Measurements from ENCODE around the gene TSPAN14.

DNA sequence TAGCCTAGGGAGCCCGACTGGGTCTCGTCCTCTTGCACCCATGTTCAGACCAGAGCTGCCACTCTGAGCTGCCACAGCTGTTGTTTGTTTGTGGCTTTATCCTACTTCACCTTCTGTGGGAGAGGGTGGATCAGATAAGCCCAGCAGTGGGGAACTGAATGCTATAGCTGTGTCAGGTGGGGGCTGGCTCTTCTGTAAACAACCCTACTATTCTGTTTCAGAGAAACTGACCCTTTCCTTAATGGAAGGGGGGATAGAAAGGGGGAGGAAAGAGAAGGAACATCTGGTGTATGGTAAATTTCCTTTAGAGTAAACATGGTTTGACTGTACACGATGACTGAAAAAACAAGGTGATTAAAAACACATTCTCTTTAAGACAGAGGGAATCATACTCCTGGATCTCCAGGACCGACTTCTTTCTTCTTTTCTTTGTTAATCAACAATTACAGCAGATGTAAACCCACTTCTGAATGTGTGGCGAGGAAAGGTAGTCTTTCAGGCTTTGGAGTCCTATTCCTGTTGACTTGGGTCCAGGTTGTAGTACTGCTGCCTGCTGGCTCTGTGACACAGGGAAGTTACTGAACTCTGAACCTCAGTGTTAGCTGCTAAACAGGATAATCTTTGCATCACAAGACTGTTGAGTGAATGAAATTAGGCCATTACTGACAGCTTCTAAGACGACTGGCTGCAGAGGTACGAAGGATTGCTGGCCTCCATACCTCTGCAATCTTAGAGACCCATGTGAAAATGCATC lies 39.8 kb upstream of the TSPAN14 start:
- TF ChIP-seq POLR2AphosphoS5 (IDR thresholded peaks at IDR 0.05): no peak
- TF ChIP-seq, protein P1, sequence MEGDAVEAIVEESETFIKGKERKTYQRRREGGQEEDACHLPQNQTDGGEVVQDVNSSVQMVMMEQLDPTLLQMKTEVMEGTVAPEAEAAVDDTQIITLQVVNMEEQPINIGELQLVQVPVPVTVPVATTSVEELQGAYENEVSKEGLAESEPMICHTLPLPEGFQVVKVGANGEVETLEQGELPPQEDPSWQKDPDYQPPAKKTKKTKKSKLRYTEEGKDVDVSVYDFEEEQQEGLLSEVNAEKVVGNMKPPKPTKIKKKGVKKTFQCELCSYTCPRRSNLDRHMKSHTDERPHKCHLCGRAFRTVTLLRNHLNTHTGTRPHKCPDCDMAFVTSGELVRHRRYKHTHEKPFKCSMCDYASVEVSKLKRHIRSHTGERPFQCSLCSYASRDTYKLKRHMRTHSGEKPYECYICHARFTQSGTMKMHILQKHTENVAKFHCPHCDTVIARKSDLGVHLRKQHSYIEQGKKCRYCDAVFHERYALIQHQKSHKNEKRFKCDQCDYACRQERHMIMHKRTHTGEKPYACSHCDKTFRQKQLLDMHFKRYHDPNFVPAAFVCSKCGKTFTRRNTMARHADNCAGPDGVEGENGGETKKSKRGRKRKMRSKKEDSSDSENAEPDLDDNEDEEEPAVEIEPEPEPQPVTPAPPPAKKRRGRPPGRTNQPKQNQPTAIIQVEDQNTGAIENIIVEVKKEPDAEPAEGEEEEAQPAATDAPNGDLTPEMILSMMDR (IDR thresholded peaks at IDR 0.05): no peak
- TF ChIP-seq POLR2A (IDR thresholded peaks at IDR 0.05; ENCODE audit: low read depth): no peak

All from esophagus muscularis mucosa (tissue), 3 donors.